C1 segment of cervical spinal cord (tissue), 14 donors: Measurements from ENCODE around the gene AKIP1.
"Not testable (repeated sequence)": the region's sequence is repeated elsewhere in the genome, so short reads cannot be mapped to it uniquely, and the experiment has no call there.

Experiments used
- DNase-seq, 14 donors: peaks; one replicate each; lab custom pipeline; 2025; lab: John Stamatoyannopoulos, UW

The AKIP1 gene

GRCh38 chr11:8911029-8911823, at the start of gene AKIP1:
TSS of gene AKIP1 (plus strand) at chr11:8911189. CDS start at chr11:8911450, 261 bp downstream.
- DNase-seq, result peak; percentile 55 to 95 (median 90)

- no peak for DNase-seq
Observed at GRCh38 chr11:8863838-8864237, 47.2 kb upstream of the AKIP1 start.

GRCh38 chr11:8865304-8865703, 45.7 kb upstream of the AKIP1 start:
- no peak for DNase-seq

GRCh38 chr11:8867035-8867434, 44.0 kb upstream of the AKIP1 start:
- no peak for DNase-seq

GRCh38 chr11:8867931-8868631, 42.9 kb upstream of the AKIP1 start:
- no peak for DNase-seq

GRCh38 chr11:8870411-8871170, 40.4 kb upstream of the AKIP1 start:
- DNase-seq, result peak in 9 of 14 donors; percentile 16 to 64 (median 33)

GRCh38 chr11:8871171-8871775, 39.7 kb upstream of the AKIP1 start:
- DNase-seq, result peak in 10 of 14 donors; percentile 18 to 64 (median 46)

GRCh38 chr11:8871962-8872361, 39.0 kb upstream of the AKIP1 start:
- no peak for DNase-seq

GRCh38 chr11:8873741-8874405, 37.1 kb upstream of the AKIP1 start:
- no peak for DNase-seq

GRCh38 chr11:8878771-8879170, 32.2 kb upstream of the AKIP1 start:
- no peak for DNase-seq

GRCh38 chr11:8881585-8881984, 29.4 kb upstream of the AKIP1 start:
- DNase-seq, result peak in 1 of 14 donors; percentile 2

GRCh38 chr11:8886322-8886721, 24.7 kb upstream of the AKIP1 start:
- no peak for DNase-seq

- not testable (repeated sequence) for DNase-seq
Observed at GRCh38 chr11:8891185-8891584, 19.8 kb upstream of the AKIP1 start.

- DNase-seq, result no peak
Observed at GRCh38 chr11:8899119-8899753, 11.8 kb upstream of the AKIP1 start.

- DNase-seq, result no peak
Observed at GRCh38 chr11:8905528-8906165, 5.3 kb upstream of the AKIP1 start.

GRCh38 chr11:8907116-8907515, 3.9 kb upstream of the AKIP1 start:
- no peak for DNase-seq

GRCh38 chr11:8908099-8908498, 2.9 kb upstream of the AKIP1 start:
- DNase-seq, result no peak

GRCh38 chr11:8910649-8911026, 351 bp upstream of the AKIP1 start:
- no peak for DNase-seq

- peak in 5 of 14 donors; percentile 9 to 62 (median 35) for DNase-seq
Observed at GRCh38 chr11:8913961-8914660, 3.1 kb downstream of the AKIP1 start.

GRCh38 chr11:8914661-8915018, 3.7 kb downstream of the AKIP1 start:
- DNase-seq, result no peak
